Parathyroid adenoma (tissue), 2 donors: ENCODE measurements around the gene TBC1D3B.
"Not testable (repeated sequence)": the region's sequence is repeated elsewhere in the genome, so short reads cannot be mapped to it uniquely, and the experiment has no call there.

Source experiments
- H2AFZ ChIP-seq: fragments of 300-600 bp; sonication (generic); one replicate; pipeline ENCODE4 v1.7.0; 2017; ENCODE audit warnings: antibody characterized with exemption, mild to moderate bottlenecking
- H3K27ac ChIP-seq: fragments of 300-600 bp; sonication (generic); one replicate; pipeline ENCODE4 v1.7.0; 2017
- H3K27me3 ChIP-seq: fragments of 300-600 bp; sonication (generic); one replicate; pipeline ENCODE4 v1.7.0; 2017; ENCODE audit warnings: low read length; ENCODE audit not compliant: control insufficient read depth, insufficient read depth
- H3K36me3 ChIP-seq: fragments of 300-600 bp; sonication (generic); one replicate; pipeline ENCODE4 v1.7.0; 2017; ENCODE audit warnings: low read length; ENCODE audit not compliant: control insufficient read depth, insufficient read depth
- H3K4me1 ChIP-seq: fragments of 300-600 bp; sonication (generic); one replicate; pipeline ENCODE4 v1.7.0; 2017; ENCODE audit warnings: control low read depth
- H3K4me2 ChIP-seq: fragments of 300-600 bp; sonication (generic); one replicate; pipeline ENCODE4 v1.7.0; 2017; ENCODE audit warnings: low read length
- H3K4me3 ChIP-seq: fragments of 300-600 bp; sonication (generic); one replicate; pipeline ENCODE4 v1.7.0; 2017; ENCODE audit warnings: low read depth, low read length
- H3K79me2 ChIP-seq: fragments of 300-600 bp; sonication (generic); one replicate; pipeline ENCODE4 v1.7.0; 2017; ENCODE audit warnings: control low read depth
- H3K9ac ChIP-seq: fragments of 300-600 bp; sonication (generic); one replicate; pipeline ENCODE4 v1.7.0; 2017; ENCODE audit warnings: mild to moderate bottlenecking
- H3K9me3 ChIP-seq: fragments of 300-600 bp; sonication (generic); one replicate; pipeline ENCODE4 v1.7.0; 2017; ENCODE audit warnings: low read length; ENCODE audit not compliant: control insufficient read depth
- CTCF ChIP-seq: fragments of 300-600 bp; sonication (generic); IDR thresholded peaks from one replicate; pipeline ENCODE4 v1.7.0; 2017; ENCODE audit warnings: antibody characterized with exemption, mild to moderate bottlenecking
- donor health status: primary hyperparathyroidism.

The TBC1D3B gene

GRCh38 chr17:36209575-36209974 lies 33.1 kb upstream of the TBC1D3B start:
- Histone ChIP-seq H3K4me1 (no peaks in the 10 kb centered on the region), H3K9ac (no peak overlapping the region), H3K79me2 (no peaks in the 10 kb centered on the region), H3K36me3 (no peaks in the 10 kb centered on the region), H3K27me3 (no peaks in the 10 kb centered on the region), H3K4me2 (no peak overlapping the region), H3K27ac (no peak overlapping the region), H3K9me3 (no peaks in the 10 kb centered on the region), H3K4me3 (no peak overlapping the region), H2AFZ (no peak overlapping the region)
- TF ChIP-seq CTCF: no peak

GRCh38 chr17:36207383-36207782 lies 30.9 kb upstream of the TBC1D3B start:
- H3K9me3 ChIP-seq, H3K27me3 ChIP-seq, H3K27ac ChIP-seq, H2AFZ ChIP-seq, H3K79me2 ChIP-seq, H3K4me3 ChIP-seq, H3K4me2 ChIP-seq, H3K36me3 ChIP-seq, H3K9ac ChIP-seq, H3K4me1 ChIP-seq: not testable (repeated sequence)

- H3K27ac ChIP-seq, H3K9me3 ChIP-seq, H3K79me2 ChIP-seq, H3K27me3 ChIP-seq, H2AFZ ChIP-seq, H3K4me1 ChIP-seq, H3K4me3 ChIP-seq, H3K4me2 ChIP-seq, H3K36me3 ChIP-seq, H3K9ac ChIP-seq: not testable (repeated sequence)
Observed at GRCh38 chr17:36206486-36206821, 30.0 kb upstream of the TBC1D3B start.

- no peak overlapping the region for H3K4me2 ChIP-seq
- no peak overlapping the region for H2AFZ ChIP-seq
- H3K79me2 ChIP-seq: no peaks in the 10 kb centered on the region
- H3K36me3 ChIP-seq: no peaks in the 10 kb centered on the region
- no peak overlapping the region for H3K9ac ChIP-seq
- no peaks in the 10 kb centered on the region for H3K9me3 ChIP-seq
- no peaks in the 10 kb centered on the region for H3K27me3 ChIP-seq
- H3K4me3 ChIP-seq: no peak overlapping the region
- no peak for TF ChIP-seq CTCF
- H3K27ac ChIP-seq: no peak overlapping the region
- H3K4me1 ChIP-seq: no peaks in the 10 kb centered on the region
Observed at GRCh38 chr17:36205637-36206485, 29.4 kb upstream of the TBC1D3B start.

GRCh38 chr17:36204724-36205500 lies 28.5 kb upstream of the TBC1D3B start:
- Histone ChIP-seq H3K9me3 (no peaks in the 10 kb centered on the region), H2AFZ (no peak overlapping the region), H3K36me3 (no peaks in the 10 kb centered on the region), H3K9ac (no peak overlapping the region), H3K27ac (no peak overlapping the region), H3K27me3 (no peaks in the 10 kb centered on the region), H3K4me2 (no peak overlapping the region), H3K4me1 (no peaks in the 10 kb centered on the region), H3K79me2 (no peaks in the 10 kb centered on the region), H3K4me3 (no peak overlapping the region)
- TF ChIP-seq CTCF: no peak
